Common myeloid progenitor, CD34-positive (primary cell): Measurements from ENCODE around the gene TBC1D2B.
A peak's percentile ranks its signal among the peaks of the same experiment; 100 is the strongest.
"Not testable (repeated sequence)": the region's sequence is repeated elsewhere in the genome, so short reads cannot be mapped to it uniquely, and the experiment has no call there.

ENCODE experiments used
- CTCF ChIA-PET: fragments of 350-600 bp; sonication (Branson Sonifier 250); formaldehyde crosslinking; loops from one replicate; lab custom pipeline; 2021; ENCODE audit warnings: antibody characterized with exemption; lab: Charles Lee
- POLR2A ChIA-PET: fragments of 350-600 bp; sonication (Branson Sonifier 250); formaldehyde crosslinking; loops from one replicate; lab custom pipeline; 2021; ENCODE audit warnings: antibody characterized with exemption; lab: Charles Lee
- DNase-seq, 3 donors: peaks; one replicate each; pipeline versions ENCODE4 v3.0.0 to v3.0.0-alpha.2; 2013
- H3K27ac ChIP-seq, 2 experiments: 1 replicate in 1 of 2; 2 replicates in 1 of 2; pipeline ENCODE4 v1.7.0; 2013; ENCODE audit warnings: inconsistent platforms in 2 of 2, low read length in 2 of 2, mild to moderate bottlenecking in 2 of 2, low read depth in 1 of 2, moderate library complexity in 1 of 2; ENCODE audit not compliant: severe bottlenecking in 2 of 2, insufficient read depth in 1 of 2, poor library complexity in 1 of 2
- H3K27me3 ChIP-seq, 5 experiments: replicated peaks in 2 of 5; 1 replicate in 3 of 5; 2 replicates in 2 of 5; pipeline versions ENCODE4 v1.6.1 to v1.7.0; 2013; ENCODE audit warnings: low read length in 4 of 5, mild to moderate bottlenecking in 2 of 5, moderate library complexity in 2 of 5, inconsistent platforms in 1 of 5; ENCODE audit not compliant: insufficient read depth in 5 of 5, control insufficient read depth in 4 of 5
- H3K36me3 ChIP-seq, 4 experiments: 1 replicate in 2 of 4; 2 replicates in 2 of 4; pipeline versions ENCODE4 v1.6.1 to v1.7.0; 2013; ENCODE audit warnings: low read length in 3 of 4, control low read depth in 1 of 4, mild to moderate bottlenecking in 1 of 4; ENCODE audit not compliant: control insufficient read depth in 4 of 4, insufficient read depth in 4 of 4
- H3K4me1 ChIP-seq, 4 experiments: 1 replicate in 3 of 4; 2 replicates in 1 of 4; pipeline versions ENCODE4 v1.6.1 to v1.7.1; 2013; ENCODE audit warnings: low read length in 3 of 4, mild to moderate bottlenecking in 3 of 4, control low read depth in 1 of 4, inconsistent platforms in 1 of 4, moderate library complexity in 1 of 4; ENCODE audit not compliant: control insufficient read depth in 4 of 4, insufficient read depth in 4 of 4; ENCODE audit errors: control extremely low read depth in 1 of 4
- H3K4me3 ChIP-seq, 7 experiments: 1 replicate in 4 of 7; 2 replicates in 3 of 7; pipeline versions ENCODE4 v1.5.1 to v1.7.0; 2013; ENCODE audit warnings: mild to moderate bottlenecking in 7 of 7, low read length in 6 of 7, moderate library complexity in 6 of 7, inconsistent platforms in 2 of 7, low read depth in 2 of 7, control low read depth in 1 of 7; ENCODE audit not compliant: insufficient read depth in 4 of 7, control insufficient read depth in 1 of 7; ENCODE audit errors: extremely low read depth in 1 of 7
- H3K9me3 ChIP-seq, 5 experiments: 1 replicate in 4 of 5; 2 replicates in 1 of 5; pipeline versions ENCODE4 v1.6.1 to v1.7.1; 2013; ENCODE audit warnings: low read length in 4 of 5, mild to moderate bottlenecking in 2 of 5, inconsistent platforms in 1 of 5, low read depth in 1 of 5, moderate library complexity in 1 of 5; ENCODE audit not compliant: control insufficient read depth in 4 of 5, insufficient read depth in 2 of 5; ENCODE audit errors: control extremely low read depth in 1 of 5
- WGBS: methylation state at CpG from one replicate; pipeline ENCODE4 v1.1.5; 2013; ENCODE audit not compliant: insufficient coverage; 5-methylcytosine and 5-hydroxymethylcytosine counted together

Gene TBC1D2B

DNA sequence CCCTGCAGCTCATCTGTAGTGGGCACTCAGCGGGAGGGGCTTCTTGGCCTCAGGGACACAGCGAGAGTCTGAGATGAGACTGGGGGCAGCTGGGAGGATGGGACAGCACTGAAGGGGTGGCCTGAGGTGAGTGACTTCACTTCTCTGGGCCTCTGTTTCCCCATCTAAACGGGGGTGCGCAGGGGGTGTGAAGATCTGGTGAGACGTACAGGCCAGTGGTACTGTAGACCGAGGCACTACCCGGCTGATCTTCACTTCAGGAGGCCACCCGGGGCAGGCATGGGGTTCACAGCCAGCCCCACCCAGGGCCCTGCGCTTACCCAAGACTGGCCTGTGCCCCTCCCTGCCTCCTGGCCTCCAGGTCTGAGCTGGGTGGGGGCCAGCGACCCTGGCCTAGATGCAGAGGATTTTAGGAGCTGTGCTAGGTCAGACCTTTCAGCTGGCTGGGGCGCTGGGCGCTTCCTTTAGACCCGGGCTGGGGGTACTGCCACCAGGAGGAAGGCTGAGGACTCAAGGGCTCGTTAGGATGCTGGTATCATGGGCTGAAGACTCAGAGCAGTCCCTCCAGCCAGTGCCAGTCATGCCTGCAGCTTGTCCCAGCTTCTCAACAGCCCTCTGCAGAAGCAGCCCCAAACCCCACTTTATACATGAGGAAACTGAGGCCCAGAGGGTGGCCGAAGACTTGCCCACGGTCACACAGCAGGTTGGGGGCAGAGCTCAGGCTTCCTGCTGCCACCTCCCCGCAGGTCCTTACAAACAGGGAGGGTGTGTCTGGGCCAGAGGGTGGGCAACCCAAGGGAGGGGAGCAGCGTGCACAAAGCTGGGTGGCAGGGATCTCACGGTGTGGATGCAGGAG lies 99.4 kb downstream of the TBC1D2B start:
- H3K9me3 ChIP-seq, H3K4me1 ChIP-seq, H3K36me3 ChIP-seq, DNase-seq, H3K27me3 ChIP-seq, H3K27ac ChIP-seq, H3K4me3 ChIP-seq, POLR2A ChIA-PET: not testable (repeated sequence)
- WGBS: 96% methylated on average over 11 of the region's 19 CpGs
- CTCF ChIA-PET: interaction anchor here (1.1 kb wide), 1 partner anchor 10 kb away, joined by 3 read pairs; no protein-coding TSS in a partner anchor

DNA sequence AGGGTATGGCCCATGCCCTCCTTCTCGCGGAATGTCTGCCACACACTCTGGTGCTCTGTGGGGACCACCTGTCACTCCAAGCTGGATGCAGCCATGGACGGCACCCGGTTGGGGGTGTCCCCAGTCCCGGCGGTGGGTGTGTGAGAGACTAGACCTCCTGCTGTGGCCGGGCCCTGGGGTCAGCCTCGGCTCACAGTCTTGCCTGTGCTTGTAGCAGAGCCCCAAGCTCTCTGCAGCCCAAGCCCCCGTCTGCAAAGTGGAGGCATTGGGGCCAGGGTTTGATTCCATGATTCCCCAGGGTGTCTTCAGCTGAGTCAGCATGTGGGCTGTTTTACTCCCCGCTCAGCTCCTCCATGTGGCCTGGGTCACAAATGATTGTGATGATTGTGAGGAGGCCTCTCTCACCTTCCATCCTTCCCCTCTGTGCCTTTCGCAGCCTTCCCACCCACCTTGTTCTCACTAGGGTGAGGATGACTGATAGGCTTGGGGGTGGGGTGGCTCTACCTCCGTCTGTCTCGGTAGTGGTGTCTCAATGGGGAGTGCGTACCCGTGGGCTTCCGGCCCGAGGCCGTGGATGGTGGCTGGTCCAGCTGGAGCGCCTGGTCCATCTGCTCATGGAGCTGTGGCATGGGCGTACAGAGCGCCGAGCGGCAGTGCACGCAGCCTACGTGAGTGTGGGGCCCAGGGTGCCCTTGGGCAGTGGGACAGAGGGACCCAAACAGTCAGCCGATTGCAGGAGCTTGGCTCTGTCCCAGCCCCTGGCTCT lies 100.6 kb downstream of the TBC1D2B start:
- H3K27me3 ChIP-seq, DNase-seq, POLR2A ChIA-PET, H3K4me3 ChIP-seq, H3K4me1 ChIP-seq, H3K9me3 ChIP-seq, H3K27ac ChIP-seq, H3K36me3 ChIP-seq: not testable (repeated sequence)
- CTCF ChIA-PET: interaction anchor here (1.1 kb wide), 1 partner anchor 9 kb away, joined by 3 read pairs; no protein-coding TSS in a partner anchor
- WGBS: 95% methylated on average over 9 of the region's 26 CpGs

DNA sequence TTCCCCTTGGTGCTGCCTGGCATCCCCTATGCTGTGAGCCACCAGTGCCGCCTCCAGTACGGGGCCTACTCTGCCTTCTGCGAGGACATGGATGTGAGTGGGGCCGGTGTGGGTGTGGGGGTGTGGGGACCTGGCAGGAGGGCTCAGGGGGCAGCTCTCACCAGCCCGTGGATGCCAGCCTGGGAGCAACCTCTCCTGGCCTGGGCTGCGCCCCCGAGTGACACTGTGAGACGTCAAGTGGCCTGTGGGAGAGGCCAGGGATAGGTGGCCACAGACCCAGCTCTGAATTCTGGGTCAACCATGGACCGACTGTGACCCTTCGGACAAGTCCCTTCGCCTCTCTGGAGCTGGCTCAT lies 101.4 kb downstream of the TBC1D2B start:
- H3K36me3 ChIP-seq, H3K9me3 ChIP-seq, H3K27me3 ChIP-seq, POLR2A ChIA-PET, H3K4me3 ChIP-seq, H3K27ac ChIP-seq, DNase-seq, CTCF ChIA-PET, H3K4me1 ChIP-seq: not testable (repeated sequence)
- 100% methylated on average over 3 of the region's 11 CpGs for WGBS

DNA sequence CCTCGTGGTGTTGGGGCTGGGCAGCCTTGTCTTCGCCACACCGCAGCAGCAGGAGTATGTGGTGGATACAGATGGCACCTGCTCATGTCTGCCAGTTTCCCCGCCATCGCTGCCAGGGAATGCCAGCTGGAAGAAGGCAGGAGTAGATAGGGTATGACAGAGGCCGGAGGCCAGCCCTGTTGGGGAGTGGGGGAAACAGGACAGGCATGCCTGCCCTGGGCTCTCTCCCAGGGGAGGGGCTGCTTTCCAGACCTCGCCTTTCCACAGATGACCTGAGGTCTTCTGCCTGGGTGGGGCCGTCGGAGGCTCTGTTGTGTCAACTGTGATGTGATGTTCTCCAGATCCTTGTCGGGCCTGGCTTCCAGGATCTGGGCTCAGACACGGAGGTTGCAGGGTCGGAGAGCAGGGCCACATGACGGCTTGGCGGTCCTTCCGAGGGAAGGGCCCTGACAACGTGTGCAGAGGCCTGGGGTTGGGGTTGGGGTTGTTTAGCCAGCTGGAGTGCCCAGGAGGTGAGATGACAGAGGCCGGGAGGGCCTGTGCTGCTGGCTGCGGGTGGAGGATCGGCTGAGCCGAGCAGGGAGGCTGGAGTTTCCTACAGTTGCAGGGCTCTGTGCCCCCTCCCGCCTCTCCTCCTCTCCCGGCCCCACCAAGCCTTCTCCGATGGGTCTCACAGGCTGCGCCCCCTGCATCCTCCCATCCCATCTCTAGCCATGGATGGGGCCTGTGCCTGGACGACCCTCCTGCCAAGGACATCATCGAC lies 102.0 kb downstream of the TBC1D2B start:
- ChIA-PET CTCF (no interaction called here), POLR2A (no interaction called here)
- Histone ChIP-seq H3K4me1 (peaks cover 0 to 6% (median 3%) of the 10 kb centered on the region in 4 experiments), H3K27ac (no peak overlapping the region), H3K27me3 (no peaks in the 10 kb centered on the region), H3K36me3 (no peaks in the 10 kb centered on the region), H3K4me3 (no peak overlapping the region), H3K9me3 (no peaks in the 10 kb centered on the region)
- no peak for DNase-seq
- WGBS: 95% methylated on average over 12 of the region's 26 CpGs

DNA sequence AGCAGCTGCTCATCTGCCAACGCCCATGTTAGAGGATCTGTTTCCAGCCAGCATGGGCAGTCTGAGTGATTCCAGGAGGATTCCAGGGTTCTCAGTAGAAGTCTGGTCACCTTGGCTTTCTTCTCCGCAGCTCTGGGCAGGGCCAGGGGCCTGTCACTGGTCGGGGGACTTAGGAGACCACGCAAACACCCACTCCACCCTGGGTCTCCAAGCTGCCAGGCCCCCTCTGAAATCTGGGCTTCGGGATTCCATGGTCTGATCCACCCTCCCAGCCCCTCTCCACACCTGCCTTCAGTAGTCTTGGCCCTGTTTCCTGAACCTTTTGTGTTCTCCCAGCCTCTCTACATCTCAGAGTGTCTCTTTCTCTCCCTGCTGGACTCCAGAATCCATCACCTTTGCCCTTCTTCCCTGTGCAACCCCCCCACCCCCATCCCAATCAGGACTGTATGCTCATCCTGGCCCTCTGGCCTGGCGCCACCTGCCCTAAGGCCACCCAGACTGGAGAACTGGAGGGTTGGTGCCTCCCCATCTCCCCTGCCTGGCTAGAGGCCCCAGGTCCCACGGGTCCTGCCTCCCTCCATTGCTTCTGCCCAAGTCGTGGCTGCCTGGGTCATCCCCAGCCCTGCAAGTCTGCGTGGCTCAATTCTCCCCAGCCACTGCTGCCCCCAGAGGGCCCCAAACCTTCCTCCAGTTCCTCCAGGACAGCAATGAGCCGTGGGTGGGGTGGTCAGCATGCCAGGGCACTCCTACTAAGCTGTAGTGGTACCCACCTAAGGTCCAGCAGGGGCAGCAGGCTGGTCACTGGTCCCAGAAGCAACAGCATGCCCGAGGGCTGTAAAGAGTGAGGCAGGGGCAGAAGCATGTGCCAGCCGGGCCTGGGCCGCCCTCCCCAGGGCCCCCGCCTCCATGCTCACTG lies 102.8 kb downstream of the TBC1D2B start:
- no peaks in the 10 kb centered on the region for H3K9me3 ChIP-seq
- no peak overlapping the region for H3K4me3 ChIP-seq
- H3K27ac ChIP-seq: no peak overlapping the region
- H3K27me3 ChIP-seq: no peaks in the 10 kb centered on the region
- ChIA-PET POLR2A (no interaction called here), CTCF (no interaction called here)
- DNase-seq: no peak
- no peaks in the 10 kb centered on the region for H3K36me3 ChIP-seq
- peaks cover 0 to 6% (median 3%) of the 10 kb centered on the region in 4 experiments for H3K4me1 ChIP-seq
- WGBS: 97% methylated on average over 10 of the region's 14 CpGs

DNA sequence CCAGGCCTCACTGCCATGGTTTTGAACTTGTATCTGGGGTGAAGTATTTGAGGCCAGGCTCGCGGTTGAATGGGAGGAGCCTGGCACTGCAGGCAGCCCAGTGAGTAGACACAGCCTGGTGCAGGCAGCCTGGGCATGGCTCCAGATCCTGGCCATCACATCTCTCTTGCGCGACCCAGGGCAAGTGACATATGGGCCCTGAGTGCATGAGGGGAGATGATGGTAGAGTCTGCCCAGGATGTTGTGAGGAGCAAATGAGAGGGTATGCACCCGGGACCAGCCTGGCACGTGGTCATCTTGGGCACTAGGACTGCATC lies 103.5 kb downstream of the TBC1D2B start:
- Histone ChIP-seq H3K4me3 (no peak overlapping the region), H3K27ac (no peak overlapping the region), H3K36me3 (no peaks in the 10 kb centered on the region), H3K4me1 (peaks cover 0 to 6% (median 3%) of the 10 kb centered on the region in 4 experiments), H3K27me3 (no peaks in the 10 kb centered on the region), H3K9me3 (no peaks in the 10 kb centered on the region)
- ChIA-PET CTCF (no interaction called here), POLR2A (no interaction called here)
- DNase-seq: peak in 2 of 3 donors; percentile 66 to 70
- 26% methylated on average over 4 of the region's 6 CpGs for WGBS
